K562 (cell line): Measurements from ENCODE around the gene CST6. TPM values are rescaled to one million over a fixed set of nuclear protein-coding genes. Genes with fewer than 3 reads are reported as not detected.

Source experiments
- polyA plus RNA-seq, 8 experiments: library from polyadenylated mRNA; depleted of rRNA in 4 of 8; stranded (reverse) in 5 of 8; unstranded in 3 of 8; fragments of >200 nt; fragmentation: Nextera tagmentation in 2 of 8; fragmentation: Illumina TruSeq in 1 of 8; extraction: Ambion mirVana in 2 of 8; extraction: Trizol in 1 of 8; gene quantifications; 2 replicates each; pipeline versions ENCODE4 v1.2.1 to v1.2.3, GENCODE V29; 2011 to 2014; ENCODE audit warnings: inconsistent platforms in 1 of 8, missing spikeins in 1 of 8
- total RNA-seq, 7 experiments: library from RNA; depleted of rRNA in 6 of 7; stranded (reverse); fragments of >200 nt in 6 of 7; fragmentation: Illumina TruSeq in 2 of 7; extraction: Trizol in 2 of 7; gene quantifications; 2 replicates each; pipeline versions ENCODE4 v1.2.1 to v1.2.3, GENCODE V29; 2011 to 2021; ENCODE audit warnings: low replicate concordance in 1 of 7

Gene CST6
- total and polyA plus RNA-seq, 9 of the 15 experiments (the other 6 are each of a cell fraction or from before 2014, with no cell fraction given), result not detected

Other genes starting within 250 kb of the CST6 start
Only the 7 nearest of the 21 such genes appear.
- 84.1 and 124 TPM in 2 replicates for gene SART1, start 50.3 kb upstream of the CST6 start, total RNA-seq (2014; rRNA removed)
- gene SART1, start 50.3 kb upstream of the CST6 start, total RNA-seq (2014; rRNA removed; fragmentation: Illumina TruSeq; extraction: Trizol), result 11.4 and 17.0 TPM in 2 replicates
- 31.7 and 32.0 TPM in 2 replicates for gene SART1, start 50.3 kb upstream of the CST6 start, total RNA-seq (2015; rRNA removed; fragmentation: Illumina TruSeq; extraction: Trizol)
- 47.1 and 54.9 TPM in 2 replicates for gene SART1, start 50.3 kb upstream of the CST6 start, total RNA-seq (2021)
- gene SART1, start 50.3 kb upstream of the CST6 start, polyA plus RNA-seq (2011; rRNA removed), result 8.4 and 13.6 TPM in 2 replicates
- 31.7 and 45.0 TPM in 2 replicates for gene SART1, start 50.3 kb upstream of the CST6 start, polyA plus RNA-seq (2014; fragmentation: Illumina TruSeq; extraction: Trizol)
- 1 to 10 TPM; 4.8 to 7.2 TPM for gene SART1, start 50.3 kb upstream of the CST6 start, polyA plus RNA-seq (2014; fragmentation: Nextera tagmentation; extraction: Ambion mirVana)
- 50.5 and 57.6 TPM in 2 replicates for gene SART1, start 50.3 kb upstream of the CST6 start, polyA plus RNA-seq (2014; rRNA removed)
- 58.7 and 63.5 TPM in 2 replicates for gene EIF1AD, start 9.9 kb upstream of the CST6 start, total RNA-seq (2014; rRNA removed)
- gene EIF1AD, start 9.9 kb upstream of the CST6 start, total RNA-seq (2014; rRNA removed; fragmentation: Illumina TruSeq; extraction: Trizol), result 52.0 and 55.7 TPM in 2 replicates
- gene EIF1AD, start 9.9 kb upstream of the CST6 start, total RNA-seq (2015; rRNA removed; fragmentation: Illumina TruSeq; extraction: Trizol), result 54.6 and 57.2 TPM in 2 replicates
- gene EIF1AD, start 9.9 kb upstream of the CST6 start, total RNA-seq (2021), result 63.5 and 67.3 TPM in 2 replicates
- gene EIF1AD, start 9.9 kb upstream of the CST6 start, polyA plus RNA-seq (2011; rRNA removed), result 58.7 TPM in 2 replicates
- 66.5 and 68.6 TPM in 2 replicates for gene EIF1AD, start 9.9 kb upstream of the CST6 start, polyA plus RNA-seq (2014; fragmentation: Illumina TruSeq; extraction: Trizol)
- gene EIF1AD, start 9.9 kb upstream of the CST6 start, polyA plus RNA-seq (2014; fragmentation: Nextera tagmentation; extraction: Ambion mirVana), result 10 to 100 TPM; 66.9 to 98.8 TPM
- gene EIF1AD, start 9.9 kb upstream of the CST6 start, polyA plus RNA-seq (2014; rRNA removed), result 50.1 and 50.9 TPM in 2 replicates
- 108 and 137 TPM in 2 replicates for gene BANF1, start 9.5 kb upstream of the CST6 start, total RNA-seq (2014; rRNA removed)
- 123 and 126 TPM in 2 replicates for gene BANF1, start 9.5 kb upstream of the CST6 start, total RNA-seq (2014; rRNA removed; fragmentation: Illumina TruSeq; extraction: Trizol)
- 117 and 123 TPM in 2 replicates for gene BANF1, start 9.5 kb upstream of the CST6 start, total RNA-seq (2015; rRNA removed; fragmentation: Illumina TruSeq; extraction: Trizol)
- gene BANF1, start 9.5 kb upstream of the CST6 start, total RNA-seq (2021), result 285 and 295 TPM in 2 replicates
- 160 and 218 TPM in 2 replicates for gene BANF1, start 9.5 kb upstream of the CST6 start, polyA plus RNA-seq (2011; rRNA removed)
- gene BANF1, start 9.5 kb upstream of the CST6 start, polyA plus RNA-seq (2014; fragmentation: Illumina TruSeq; extraction: Trizol), result 413 and 508 TPM in 2 replicates
- 100 to 1,000 TPM; 631 to 651 TPM for gene BANF1, start 9.5 kb upstream of the CST6 start, polyA plus RNA-seq (2014; fragmentation: Nextera tagmentation; extraction: Ambion mirVana)
- gene BANF1, start 9.5 kb upstream of the CST6 start, polyA plus RNA-seq (2014; rRNA removed), result 226 and 263 TPM in 2 replicates
- gene CATSPER1, start 14.5 kb downstream of the CST6 start, total RNA-seq (2014; rRNA removed), result 0.04 and 0.32 TPM in 2 replicates
- 0.13 and 0.47 TPM in 2 replicates for gene CATSPER1, start 14.5 kb downstream of the CST6 start, total RNA-seq (2014; rRNA removed; fragmentation: Illumina TruSeq; extraction: Trizol)
- gene CATSPER1, start 14.5 kb downstream of the CST6 start, total RNA-seq (2015; rRNA removed; fragmentation: Illumina TruSeq; extraction: Trizol), result 0.45 and 0.47 TPM in 2 replicates
- gene CATSPER1, start 14.5 kb downstream of the CST6 start, total RNA-seq (2021), result 0.56 and 1.1 TPM in 2 replicates
- gene CATSPER1, start 14.5 kb downstream of the CST6 start, polyA plus RNA-seq (2011; rRNA removed), result 1.4 and 3.3 TPM in 2 replicates
- gene CATSPER1, start 14.5 kb downstream of the CST6 start, polyA plus RNA-seq (2014; fragmentation: Illumina TruSeq; extraction: Trizol), result 0.21 and 0.46 TPM in 2 replicates
- gene CATSPER1, start 14.5 kb downstream of the CST6 start, polyA plus RNA-seq (2014; fragmentation: Nextera tagmentation; extraction: Ambion mirVana), result 1 to 10 TPM in 1 of 2 experiments, under 1 TPM in 1; 0.76 to 1.5 TPM
- gene CATSPER1, start 14.5 kb downstream of the CST6 start, polyA plus RNA-seq (2014; rRNA removed), result 0.85 and 1.1 TPM in 2 replicates
- gene GAL3ST3, start 37.2 kb downstream of the CST6 start, total RNA-seq (2014; rRNA removed), result not detected in 2 replicates
- gene GAL3ST3, start 37.2 kb downstream of the CST6 start, total RNA-seq (2014; rRNA removed; fragmentation: Illumina TruSeq; extraction: Trizol), result not detected in 2 replicates
- gene GAL3ST3, start 37.2 kb downstream of the CST6 start, total RNA-seq (2015; rRNA removed; fragmentation: Illumina TruSeq; extraction: Trizol), result not detected in 2 replicates
- not detected in 2 replicates for gene GAL3ST3, start 37.2 kb downstream of the CST6 start, total RNA-seq (2021)
- gene GAL3ST3, start 37.2 kb downstream of the CST6 start, polyA plus RNA-seq (2011; rRNA removed), result not detected in 2 replicates
- gene GAL3ST3, start 37.2 kb downstream of the CST6 start, polyA plus RNA-seq (2014; fragmentation: Illumina TruSeq; extraction: Trizol), result not detected in 2 replicates
- not detected for gene GAL3ST3, start 37.2 kb downstream of the CST6 start, polyA plus RNA-seq (2014; fragmentation: Nextera tagmentation; extraction: Ambion mirVana)
- not detected in 2 replicates for gene GAL3ST3, start 37.2 kb downstream of the CST6 start, polyA plus RNA-seq (2014; rRNA removed)
- gene SF3B2, start 40.4 kb downstream of the CST6 start, total RNA-seq (2014; rRNA removed), result 215 TPM in 2 replicates
- gene SF3B2, start 40.4 kb downstream of the CST6 start, total RNA-seq (2014; rRNA removed; fragmentation: Illumina TruSeq; extraction: Trizol), result 122 and 133 TPM in 2 replicates
- gene SF3B2, start 40.4 kb downstream of the CST6 start, total RNA-seq (2015; rRNA removed; fragmentation: Illumina TruSeq; extraction: Trizol), result 157 and 163 TPM in 2 replicates
- 233 and 248 TPM in 2 replicates for gene SF3B2, start 40.4 kb downstream of the CST6 start, total RNA-seq (2021)
- gene SF3B2, start 40.4 kb downstream of the CST6 start, polyA plus RNA-seq (2011; rRNA removed), result 60.8 and 85.9 TPM in 2 replicates
- 236 and 246 TPM in 2 replicates for gene SF3B2, start 40.4 kb downstream of the CST6 start, polyA plus RNA-seq (2014; fragmentation: Illumina TruSeq; extraction: Trizol)
- 10 to 100 TPM; 58.3 to 93.8 TPM for gene SF3B2, start 40.4 kb downstream of the CST6 start, polyA plus RNA-seq (2014; fragmentation: Nextera tagmentation; extraction: Ambion mirVana)
- 114 and 169 TPM in 2 replicates for gene SF3B2, start 40.4 kb downstream of the CST6 start, polyA plus RNA-seq (2014; rRNA removed)
- 7.3 and 8.5 TPM in 2 replicates for gene PACS1, start 58.3 kb downstream of the CST6 start, total RNA-seq (2014; rRNA removed)
- gene PACS1, start 58.3 kb downstream of the CST6 start, total RNA-seq (2014; rRNA removed; fragmentation: Illumina TruSeq; extraction: Trizol), result 6.6 and 12.0 TPM in 2 replicates
- gene PACS1, start 58.3 kb downstream of the CST6 start, total RNA-seq (2015; rRNA removed; fragmentation: Illumina TruSeq; extraction: Trizol), result 6.5 and 8.2 TPM in 2 replicates
- 25.6 and 28.1 TPM in 2 replicates for gene PACS1, start 58.3 kb downstream of the CST6 start, total RNA-seq (2021)
- gene PACS1, start 58.3 kb downstream of the CST6 start, polyA plus RNA-seq (2011; rRNA removed), result 11.2 and 15.2 TPM in 2 replicates
- gene PACS1, start 58.3 kb downstream of the CST6 start, polyA plus RNA-seq (2014; fragmentation: Illumina TruSeq; extraction: Trizol), result 18.9 and 22.1 TPM in 2 replicates
- under 1 TPM; 0.34 to 0.38 TPM for gene PACS1, start 58.3 kb downstream of the CST6 start, polyA plus RNA-seq (2014; fragmentation: Nextera tagmentation; extraction: Ambion mirVana)
- gene PACS1, start 58.3 kb downstream of the CST6 start, polyA plus RNA-seq (2014; rRNA removed), result 13.1 and 15.8 TPM in 2 replicates